Measurements from ENCODE around the gene OR52R1.

OR52R1 gene

DNA sequence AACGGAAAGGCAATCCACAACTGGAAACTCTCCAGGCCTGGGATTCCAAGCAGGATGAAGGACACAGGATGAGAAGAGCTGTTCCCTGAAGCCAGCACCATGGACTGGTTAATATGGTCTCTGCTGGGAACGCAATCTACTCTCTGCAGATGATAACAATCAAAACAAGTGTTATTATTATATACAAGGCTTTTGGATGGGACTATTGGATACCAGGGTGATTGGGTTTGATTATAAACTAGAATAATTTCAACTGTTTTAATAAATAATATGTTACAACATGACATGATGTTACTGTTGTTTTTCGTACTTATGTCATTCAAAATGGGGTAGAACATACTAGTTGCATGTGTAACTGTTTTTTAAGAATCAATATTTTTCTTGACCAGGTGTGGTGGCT is at the start of gene OR52R1:
TSS of gene OR52R1 (minus strand) at position 101 of the 400 bp plus-strand sequence. CDS start at position 101, 0 bp downstream.
- H3K27me3 ChIP-seq (ENCODE audit: insufficient read depth, low read depth) = no peaks in the 10 kb centered on the region
- H3K36me3 ChIP-seq (ENCODE audit: insufficient read depth) = no peaks in the 10 kb centered on the region
- no peaks in the 10 kb centered on the region for H3K4me1 ChIP-seq (ENCODE audit: low read depth, poor library complexity, severe bottlenecking)
- no peak within 1 kb of the TSS for H3K9ac ChIP-seq
- TF ChIP-seq, protein P1, sequence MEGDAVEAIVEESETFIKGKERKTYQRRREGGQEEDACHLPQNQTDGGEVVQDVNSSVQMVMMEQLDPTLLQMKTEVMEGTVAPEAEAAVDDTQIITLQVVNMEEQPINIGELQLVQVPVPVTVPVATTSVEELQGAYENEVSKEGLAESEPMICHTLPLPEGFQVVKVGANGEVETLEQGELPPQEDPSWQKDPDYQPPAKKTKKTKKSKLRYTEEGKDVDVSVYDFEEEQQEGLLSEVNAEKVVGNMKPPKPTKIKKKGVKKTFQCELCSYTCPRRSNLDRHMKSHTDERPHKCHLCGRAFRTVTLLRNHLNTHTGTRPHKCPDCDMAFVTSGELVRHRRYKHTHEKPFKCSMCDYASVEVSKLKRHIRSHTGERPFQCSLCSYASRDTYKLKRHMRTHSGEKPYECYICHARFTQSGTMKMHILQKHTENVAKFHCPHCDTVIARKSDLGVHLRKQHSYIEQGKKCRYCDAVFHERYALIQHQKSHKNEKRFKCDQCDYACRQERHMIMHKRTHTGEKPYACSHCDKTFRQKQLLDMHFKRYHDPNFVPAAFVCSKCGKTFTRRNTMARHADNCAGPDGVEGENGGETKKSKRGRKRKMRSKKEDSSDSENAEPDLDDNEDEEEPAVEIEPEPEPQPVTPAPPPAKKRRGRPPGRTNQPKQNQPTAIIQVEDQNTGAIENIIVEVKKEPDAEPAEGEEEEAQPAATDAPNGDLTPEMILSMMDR (conservative IDR thresholded peaks at IDR 0.05; ENCODE audit: low read depth, low read length) = no peak
- H3K4me2 ChIP-seq = no peak within 1 kb of the TSS
- H4K20me1 ChIP-seq (ENCODE audit: insufficient read depth) = no peaks in the 10 kb centered on the region
- H3K27ac ChIP-seq = no peak within 1 kb of the TSS
- no peaks in the 10 kb centered on the region for H3K79me2 ChIP-seq (ENCODE audit: insufficient read depth, low read depth)
- H3K4me3 ChIP-seq (IDR thresholded peaks at IDR 0.05; ENCODE audit: insufficient read depth, low read depth, low read length) = no peak within 1 kb of the TSS
- H2AFZ ChIP-seq (ENCODE audit: low read depth) = no peak within 1 kb of the TSS

- Histone ChIP-seq H2AFZ (ENCODE audit: low read depth) (no peak overlapping the region), H3K4me2 (no peak overlapping the region), H3K27ac (no peak overlapping the region), H3K79me2 (ENCODE audit: insufficient read depth, low read depth) (no peaks in the 10 kb centered on the region), H3K4me3 (IDR thresholded peaks at IDR 0.05; ENCODE audit: insufficient read depth, low read depth, low read length) (no peak overlapping the region), H3K36me3 (ENCODE audit: insufficient read depth) (no peaks in the 10 kb centered on the region), H3K27me3 (ENCODE audit: insufficient read depth, low read depth) (no peaks in the 10 kb centered on the region), H3K4me1 (ENCODE audit: low read depth, poor library complexity, severe bottlenecking) (no peaks in the 10 kb centered on the region), H3K9ac (no peak overlapping the region), H4K20me1 (ENCODE audit: insufficient read depth) (no peaks in the 10 kb centered on the region)
- TF ChIP-seq, protein P1 (conservative IDR thresholded peaks at IDR 0.05; ENCODE audit: low read depth, low read length) = no peak
Measured at GRCh38 chr11:4851033-4851432, 46.9 kb upstream of the OR52R1 start.

DNA sequence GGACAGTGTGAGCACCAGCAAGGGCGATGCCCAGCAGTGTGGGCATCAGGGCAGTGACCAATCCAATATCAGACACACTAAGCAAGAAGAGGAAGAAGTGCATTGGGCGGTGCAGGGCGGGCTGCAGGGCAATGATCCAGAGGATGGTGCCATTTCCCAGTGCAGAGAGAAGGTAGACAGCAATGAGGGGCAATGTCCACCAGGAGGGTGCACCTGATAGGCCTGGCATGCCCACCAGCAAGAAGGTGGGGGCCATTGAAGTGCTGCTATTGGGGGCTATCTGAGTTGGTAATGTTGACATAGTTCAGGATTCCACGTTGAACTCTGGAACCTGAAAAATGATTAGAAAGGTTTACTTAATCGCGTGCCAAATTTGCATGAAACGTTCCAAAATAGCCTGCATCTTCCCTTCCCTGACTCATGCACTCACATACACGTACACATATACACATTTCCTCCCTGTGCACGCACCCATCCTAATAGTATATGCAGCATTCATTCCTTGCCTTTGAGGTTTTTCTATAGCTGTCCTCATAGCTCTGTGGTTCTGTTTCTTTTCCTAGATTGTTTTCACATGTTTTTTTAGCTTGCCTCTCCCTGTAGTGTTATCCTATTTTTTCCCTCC is 44.8 kb upstream of the OR52R1 start, which contains the start of gene OR51S1:
TSS of gene OR51S1 (minus strand) at position 301 of the 625 bp plus-strand sequence. CDS start at position 301, 0 bp downstream.
- Histone ChIP-seq H3K4me1 (ENCODE audit: low read depth, poor library complexity, severe bottlenecking) (no peaks in the 10 kb centered on the region), H4K20me1 (ENCODE audit: insufficient read depth) (no peaks in the 10 kb centered on the region), H3K27me3 (ENCODE audit: insufficient read depth, low read depth) (no peaks in the 10 kb centered on the region), H3K9ac (no peak within 1 kb of the TSS), H2AFZ (ENCODE audit: low read depth) (no peak within 1 kb of the TSS), H3K27ac (no peak within 1 kb of the TSS), H3K4me2 (no peak within 1 kb of the TSS), H3K4me3 (IDR thresholded peaks at IDR 0.05; ENCODE audit: insufficient read depth, low read depth, low read length) (no peak within 1 kb of the TSS), H3K79me2 (ENCODE audit: insufficient read depth, low read depth) (no peaks in the 10 kb centered on the region), H3K36me3 (ENCODE audit: insufficient read depth) (no peaks in the 10 kb centered on the region)
- TF ChIP-seq, protein P1 (conservative IDR thresholded peaks at IDR 0.05; ENCODE audit: low read depth, low read length) = no peak

- Histone ChIP-seq H3K9ac (no peak overlapping the region), H3K4me2 (no peak overlapping the region), H3K4me1 (ENCODE audit: low read depth, poor library complexity, severe bottlenecking) (no peaks in the 10 kb centered on the region), H3K27ac (no peak overlapping the region), H3K79me2 (ENCODE audit: insufficient read depth, low read depth) (no peaks in the 10 kb centered on the region), H4K20me1 (ENCODE audit: insufficient read depth) (no peaks in the 10 kb centered on the region), H3K36me3 (ENCODE audit: insufficient read depth) (no peaks in the 10 kb centered on the region), H3K4me3 (IDR thresholded peaks at IDR 0.05; ENCODE audit: insufficient read depth, low read depth, low read length) (no peak overlapping the region), H2AFZ (ENCODE audit: low read depth) (no peak overlapping the region), H3K27me3 (ENCODE audit: insufficient read depth, low read depth) (no peaks in the 10 kb centered on the region)
- TF ChIP-seq, protein P1 (conservative IDR thresholded peaks at IDR 0.05; ENCODE audit: low read depth, low read length) = no peak
Measured at GRCh38 chr11:4839851-4840549, 35.8 kb upstream of the OR52R1 start.

Measured in KMS-11 (cell line).